Keratinocyte (primary cell): ENCODE measurements around the gene S100A14. TPM values are rescaled to one million over a fixed set of nuclear protein-coding genes. Genes with fewer than 3 reads are reported as not detected.

ENCODE experiments used
- DNase-seq: peaks from one replicate; pipeline ENCODE4 v3.0.0-alpha.2; 2011; ENCODE audit warnings: low read depth, missing footprints, low spot score
- FAIRE-seq: peaks from 2 replicates; lab custom pipeline; 2011; peaks lifted over from hg19 to GRCh38; lab: Jason Lieb, UNC
- H2AFZ ChIP-seq: 2 replicates; pipeline ENCODE4 v1.6.0; 2012; ENCODE audit warnings: low read length, control low read depth, inconsistent platforms; ENCODE audit not compliant: control insufficient read depth
- H3K27ac ChIP-seq: 2 replicates; pipeline ENCODE4 v1.5.1; 2011; ENCODE audit warnings: low read length; ENCODE audit not compliant: control insufficient read depth, insufficient read depth
- H3K27me3 ChIP-seq: 3 replicates; pipeline ENCODE4 v1.6.0; 2011; ENCODE audit warnings: low read length; ENCODE audit not compliant: control insufficient read depth, insufficient read depth; ENCODE audit errors: extremely low read depth
- H3K36me3 ChIP-seq, 2 experiments: 2 replicates in 1 of 2; 3 replicates in 1 of 2; pipeline ENCODE4 v1.5.1; 2011; ENCODE audit warnings: low read length in 2 of 2, mild to moderate bottlenecking in 1 of 2; ENCODE audit not compliant: control insufficient read depth in 2 of 2, insufficient read depth in 2 of 2; ENCODE audit errors: extremely low read depth in 1 of 2
- H3K4me1 ChIP-seq: 3 replicates; pipeline ENCODE4 v1.5.1; 2011; ENCODE audit warnings: low read length; ENCODE audit not compliant: control insufficient read depth, insufficient read depth; ENCODE audit errors: extremely low read depth
- H3K4me2 ChIP-seq: 3 replicates; pipeline ENCODE4 v1.6.0; 2011; ENCODE audit warnings: low read depth, low read length; ENCODE audit not compliant: control insufficient read depth, insufficient read depth; ENCODE audit errors: extremely low read depth
- H3K4me3 ChIP-seq, 3 experiments: fragments of 200-600 bp in 1 of 3; sonication (generic) in 1 of 3; 2 replicates in 2 of 3; 3 replicates in 1 of 3; pipeline ENCODE4 v1.5.1; 2011 to 2016; ENCODE audit warnings: low read length in 3 of 3, mild to moderate bottlenecking in 3 of 3, control low read depth in 2 of 3, inconsistent platforms in 1 of 3, low read depth in 1 of 3, mixed read lengths in 1 of 3, mixed run types in 1 of 3, moderate library complexity in 1 of 3; ENCODE audit not compliant: control insufficient read depth in 2 of 3, insufficient read depth in 2 of 3; ENCODE audit errors: extremely low read depth in 1 of 3
- H3K79me2 ChIP-seq: 2 replicates; pipeline ENCODE4 v1.6.0; 2012; ENCODE audit warnings: low read length; ENCODE audit not compliant: control insufficient read depth, insufficient read depth
- H3K9ac ChIP-seq: 3 replicates; pipeline ENCODE4 v1.6.0; 2011; ENCODE audit warnings: low read length; ENCODE audit not compliant: control insufficient read depth, insufficient read depth; ENCODE audit errors: extremely low read depth
- H3K9me1 ChIP-seq: 3 replicates; pipeline ENCODE4 v1.6.0; 2011; ENCODE audit warnings: low read length; ENCODE audit not compliant: control insufficient read depth, insufficient read depth; ENCODE audit errors: extremely low read depth
- H3K9me3 ChIP-seq: 2 replicates; pipeline ENCODE4 v1.5.1; 2012; ENCODE audit warnings: low read depth, low read length; ENCODE audit not compliant: control insufficient read depth
- H4K20me1 ChIP-seq: 3 replicates; pipeline ENCODE4 v1.6.0; 2011; ENCODE audit warnings: low read length; ENCODE audit not compliant: control insufficient read depth, insufficient read depth; ENCODE audit errors: extremely low read depth
- EZH2 ChIP-seq: IDR thresholded peaks from one replicate; pipeline ENCODE4 v1.6.1; 2012; ENCODE audit warnings: inconsistent platforms, mild to moderate bottlenecking, low read length, moderate library complexity
- dilution Hi-C: fragments of 300-500 bp; cut with MboI; formaldehyde crosslinking; loops from one replicate; pipeline ENCODE4 v1.7.0; 2020; ENCODE audit warnings: low sequenced_read_pairs; ENCODE audit not compliant: extremely low pct_ligation_motif_present
- polyA plus RNA-seq, 5 experiments: library from polyadenylated mRNA; depleted of rRNA in 3 of 5; stranded (reverse) in 3 of 5; stranded (forward) in 1 of 5; unstranded in 1 of 5; fragments of >200 nt; gene quantifications; 1 replicate in 1 of 5; 2 replicates in 3 of 5; 3 replicates in 1 of 5; pipeline versions ENCODE4 v1.2.1 to v1.2.3, GENCODE V29; 2011 to 2012; ENCODE audit warnings: missing spikeins in 2 of 5, low read depth in 1 of 5, low replicate concordance in 1 of 5
- TF ChIP-seq, protein P1 (sequence below), 3 experiments: IDR thresholded peaks in 1 of 3; conservative IDR thresholded peaks in 1 of 3; optimal IDR thresholded peaks in 1 of 3; 2 replicates in 2 of 3; 3 replicates in 1 of 3; pipeline versions ENCODE3 to v1.5.1; 2011; ENCODE audit warnings: low read length in 3 of 3, mild to moderate bottlenecking in 3 of 3, moderate library complexity in 2 of 3, control low read depth in 1 of 3, inconsistent platforms in 1 of 3; ENCODE audit not compliant: insufficient read depth in 2 of 3; ENCODE audit errors: extremely low read depth in 1 of 3

S100A14 gene
- polyA plus RNA-seq, 1 donor (not counting 4 experiments of a cell fraction or from before 2014, with no cell fraction given) = 1,394 TPM

DNA sequence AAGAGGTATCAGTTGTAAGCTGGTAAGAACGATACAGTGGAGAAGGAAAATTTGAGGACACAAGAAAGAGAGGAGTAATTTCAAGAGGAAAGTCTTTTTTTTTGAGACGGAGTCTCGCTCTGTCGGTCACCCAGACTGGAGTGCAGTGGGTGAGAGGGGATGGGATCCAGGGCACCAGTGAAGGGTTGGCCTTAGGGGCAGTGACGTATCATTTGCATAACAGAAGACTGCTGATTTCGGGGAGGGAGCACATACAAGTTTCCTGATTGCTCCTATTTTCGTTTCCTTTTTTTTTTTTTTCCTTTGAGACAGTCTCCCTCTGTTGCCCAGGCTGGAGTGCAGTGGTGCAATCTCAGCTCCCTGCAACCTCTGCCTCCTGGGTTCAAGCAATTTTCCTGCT is 7.0 kb upstream of the S100A14 start:
- no peaks in the 10 kb centered on the region for H3K9me3 ChIP-seq
- dilution Hi-C loops = no loop called here
- H3K4me1 ChIP-seq = peaks cover 19% of the 10 kb centered on the region
- no peak overlapping the region for H3K4me3 ChIP-seq
- FAIRE-seq (no peak), DNase-seq (no peak)
- H3K9ac ChIP-seq = no peak overlapping the region
- TF ChIP-seq EZH2 = no peak
- TF ChIP-seq, protein P1, sequence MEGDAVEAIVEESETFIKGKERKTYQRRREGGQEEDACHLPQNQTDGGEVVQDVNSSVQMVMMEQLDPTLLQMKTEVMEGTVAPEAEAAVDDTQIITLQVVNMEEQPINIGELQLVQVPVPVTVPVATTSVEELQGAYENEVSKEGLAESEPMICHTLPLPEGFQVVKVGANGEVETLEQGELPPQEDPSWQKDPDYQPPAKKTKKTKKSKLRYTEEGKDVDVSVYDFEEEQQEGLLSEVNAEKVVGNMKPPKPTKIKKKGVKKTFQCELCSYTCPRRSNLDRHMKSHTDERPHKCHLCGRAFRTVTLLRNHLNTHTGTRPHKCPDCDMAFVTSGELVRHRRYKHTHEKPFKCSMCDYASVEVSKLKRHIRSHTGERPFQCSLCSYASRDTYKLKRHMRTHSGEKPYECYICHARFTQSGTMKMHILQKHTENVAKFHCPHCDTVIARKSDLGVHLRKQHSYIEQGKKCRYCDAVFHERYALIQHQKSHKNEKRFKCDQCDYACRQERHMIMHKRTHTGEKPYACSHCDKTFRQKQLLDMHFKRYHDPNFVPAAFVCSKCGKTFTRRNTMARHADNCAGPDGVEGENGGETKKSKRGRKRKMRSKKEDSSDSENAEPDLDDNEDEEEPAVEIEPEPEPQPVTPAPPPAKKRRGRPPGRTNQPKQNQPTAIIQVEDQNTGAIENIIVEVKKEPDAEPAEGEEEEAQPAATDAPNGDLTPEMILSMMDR (optimal IDR thresholded peaks at IDR 0.05 in 1 of 3, IDR thresholded peaks at IDR 0.05 in 1 of 3, conservative IDR thresholded peaks at IDR 0.05 in 1 of 3; ENCODE audit: extremely low read depth in 1 of 3, insufficient read depth in 2 of 3, low read length in 3 of 3) = no peak
- peaks cover 17% of the 10 kb centered on the region for H3K79me2 ChIP-seq
- H2AFZ ChIP-seq = no peak overlapping the region
- no peak overlapping the region for H3K27ac ChIP-seq
- peaks cover 6% of the 10 kb centered on the region for H3K9me1 ChIP-seq
- peaks cover 13 to 28% of the 10 kb centered on the region in 2 experiments for H3K36me3 ChIP-seq
- H4K20me1 ChIP-seq = no peaks in the 10 kb centered on the region
- H3K4me2 ChIP-seq = no peak overlapping the region
- no peaks in the 10 kb centered on the region for H3K27me3 ChIP-seq

DNA sequence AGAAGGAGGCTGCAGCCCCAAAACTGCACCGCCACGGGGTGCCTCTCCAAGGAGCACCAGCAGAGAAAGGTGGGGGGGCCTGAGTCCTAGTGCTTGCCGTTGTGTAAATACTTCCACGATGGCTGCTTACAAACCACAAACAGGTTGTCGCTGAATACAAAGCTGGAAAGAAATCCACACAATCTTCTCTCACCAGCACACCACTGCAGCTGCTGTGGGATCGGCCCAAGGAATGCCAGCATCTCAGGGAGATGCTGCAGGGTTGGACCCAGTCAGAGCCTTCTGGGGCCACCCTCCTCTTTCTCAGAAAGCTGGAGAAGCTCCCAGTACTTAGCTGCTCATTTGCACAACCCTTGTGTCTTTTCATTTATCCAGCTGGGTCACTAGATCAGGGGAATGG is 3.0 kb upstream of the S100A14 start:
- H3K9me3 ChIP-seq = no peaks in the 10 kb centered on the region
- no peak for TF ChIP-seq EZH2
- TF ChIP-seq, protein P1 (optimal IDR thresholded peaks at IDR 0.05 in 1 of 3, IDR thresholded peaks at IDR 0.05 in 1 of 3, conservative IDR thresholded peaks at IDR 0.05 in 1 of 3; ENCODE audit: extremely low read depth in 1 of 3, insufficient read depth in 2 of 3, low read length in 3 of 3) = no peak
- dilution Hi-C loops = no loop called here
- H2AFZ ChIP-seq = no peak overlapping the region
- H3K36me3 ChIP-seq = peaks cover 14 to 30% of the 10 kb centered on the region in 2 experiments
- H3K27me3 ChIP-seq = no peaks in the 10 kb centered on the region
- no peak overlapping the region for H3K27ac ChIP-seq
- FAIRE-seq (no peak), DNase-seq (no peak)
- no peak overlapping the region for H3K9ac ChIP-seq
- H3K9me1 ChIP-seq = no peaks in the 10 kb centered on the region
- peaks cover 23% of the 10 kb centered on the region for H3K4me1 ChIP-seq
- no peak overlapping the region for H3K4me3 ChIP-seq
- H4K20me1 ChIP-seq = no peaks in the 10 kb centered on the region
- H3K4me2 ChIP-seq = no peak overlapping the region
- H3K79me2 ChIP-seq = peaks cover 20% of the 10 kb centered on the region
